IPS-NIHi7 (cell line): Measurements from ENCODE around the gene CACNG6.
A peak's percentile ranks its signal among the peaks of the same experiment; 100 is the strongest.

Experiments used
- DNase-seq: peaks from one replicate; pipeline ENCODE4 v3.0.0; 2012; ENCODE audit warnings: mixed read lengths; ENCODE audit errors: extremely low spot score

CACNG6 gene

DNA sequence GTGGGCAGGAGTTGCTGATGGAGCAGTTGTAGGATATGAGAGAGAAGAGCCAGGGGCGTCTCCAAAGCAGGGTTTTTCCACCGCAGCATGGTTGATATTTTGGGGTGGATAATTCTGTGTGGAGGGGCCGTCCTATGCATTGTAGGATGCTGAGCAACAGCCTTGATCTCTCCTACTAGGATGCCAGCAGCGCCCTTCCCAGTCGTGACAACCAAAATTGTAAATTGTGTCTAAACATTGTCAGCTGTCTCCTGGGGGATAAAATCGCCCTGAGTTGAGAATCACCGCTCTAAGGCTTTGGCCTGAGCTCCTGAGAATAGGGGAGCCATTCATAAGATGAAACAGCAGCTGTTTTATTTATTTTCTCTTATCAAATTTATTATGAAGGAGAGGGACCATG lies 24.5 kb upstream of the CACNG6 start:
- no peak for DNase-seq

DNA sequence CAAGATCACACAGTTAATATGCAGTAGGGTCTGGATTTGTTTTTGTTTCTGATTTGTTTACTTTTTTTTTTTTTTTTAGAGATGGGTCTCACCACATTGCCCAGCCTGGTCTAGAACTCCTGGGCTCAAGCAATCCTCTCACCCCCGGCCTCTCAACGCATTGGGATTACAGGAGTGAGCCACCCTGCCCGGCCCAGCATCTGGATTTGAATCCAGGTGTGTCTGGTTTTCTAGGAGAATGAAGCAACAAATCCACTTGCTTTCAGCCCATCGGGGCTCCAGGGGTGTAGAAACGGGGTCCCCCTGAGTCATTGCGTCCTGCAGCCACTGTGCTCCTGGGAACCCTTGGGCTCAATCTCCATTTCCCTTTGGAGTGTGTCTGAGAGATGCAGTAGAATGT lies 22.1 kb upstream of the CACNG6 start:
- DNase-seq = no peak

DNA sequence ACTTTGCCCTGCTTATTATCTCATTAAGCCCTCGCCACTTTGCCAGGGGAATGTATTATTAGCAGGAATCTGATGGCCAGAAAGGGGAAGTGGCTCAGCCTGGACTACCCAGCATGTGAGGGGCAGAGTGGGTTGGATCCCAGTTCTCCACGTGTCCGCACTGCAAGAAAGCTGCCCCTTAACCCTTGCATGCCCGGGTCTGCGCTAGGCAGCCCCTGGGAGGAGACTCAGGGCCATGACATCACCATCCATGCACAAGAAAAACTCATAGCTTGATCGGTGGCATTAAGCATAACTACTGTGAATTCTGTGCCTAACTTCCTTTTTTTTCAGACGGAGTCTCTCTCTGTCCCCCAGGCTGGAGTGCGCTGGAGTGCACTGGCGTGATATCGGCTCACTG lies 19.8 kb upstream of the CACNG6 start:
- no peak for DNase-seq

DNA sequence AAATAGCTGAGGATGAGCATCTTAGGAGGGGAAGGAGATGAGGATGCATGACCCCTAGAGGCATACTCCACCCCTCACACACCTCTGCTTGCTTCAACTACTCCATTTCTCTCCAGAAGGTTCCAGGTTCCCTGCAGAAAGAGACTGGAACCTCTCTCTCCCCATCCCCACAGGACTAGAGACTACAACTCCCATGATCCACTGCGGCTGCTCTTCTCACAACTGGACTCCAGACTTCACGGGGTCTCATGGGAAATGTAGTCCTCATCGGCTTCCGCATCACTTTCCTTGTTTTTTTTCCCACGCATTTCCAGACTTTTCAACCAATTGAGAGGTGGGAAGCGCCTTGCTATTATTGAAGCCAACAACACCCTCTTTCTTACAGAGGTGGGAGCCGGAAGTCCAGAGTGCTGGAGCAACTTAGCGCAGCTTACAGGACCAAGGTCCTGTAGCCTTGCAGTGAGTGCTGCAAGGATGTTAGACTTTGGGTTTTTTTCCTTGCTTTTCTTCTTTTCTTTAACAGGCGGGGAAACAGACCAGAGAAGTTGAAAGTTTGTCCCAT lies 13.9 kb upstream of the CACNG6 start:
- DNase-seq = peak; percentile 80

DNA sequence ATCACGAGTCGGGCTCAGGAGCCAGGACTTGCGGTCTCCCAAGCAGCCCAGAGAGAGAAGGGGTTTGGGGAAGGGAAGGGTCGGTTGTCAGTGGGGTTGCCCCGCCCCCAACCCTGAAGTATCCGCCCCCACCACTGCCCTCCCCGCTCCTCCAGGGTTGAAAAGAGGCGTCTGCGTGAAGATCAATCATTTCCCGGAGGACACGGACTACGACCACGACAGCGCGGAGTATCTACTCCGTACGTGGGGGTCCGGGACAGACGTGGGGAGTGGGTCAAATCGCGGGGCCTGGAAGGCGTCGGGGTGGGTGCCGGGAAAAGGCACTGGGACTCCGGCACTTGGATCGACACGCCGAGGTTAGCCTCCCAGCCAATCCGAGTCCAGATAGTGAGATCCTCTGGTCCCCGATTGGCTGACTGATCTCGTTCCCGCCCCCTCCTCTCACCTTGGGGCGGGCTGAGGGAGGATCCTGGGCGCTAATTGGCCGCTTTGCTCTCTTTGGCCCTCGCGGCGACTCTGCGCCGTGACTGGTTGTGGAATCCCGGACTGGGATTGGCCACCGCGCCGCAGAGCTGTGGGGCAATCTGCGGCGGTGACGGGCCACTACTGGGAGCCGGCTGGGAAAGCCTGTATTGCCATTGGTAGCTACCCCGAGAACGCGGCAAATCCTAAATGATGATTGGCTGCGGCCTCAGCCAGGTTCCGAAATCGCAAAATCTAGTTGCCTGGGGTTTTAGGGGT lies 13.3 kb upstream of the CACNG6 start:
- DNase-seq = peak; percentile 93

DNA sequence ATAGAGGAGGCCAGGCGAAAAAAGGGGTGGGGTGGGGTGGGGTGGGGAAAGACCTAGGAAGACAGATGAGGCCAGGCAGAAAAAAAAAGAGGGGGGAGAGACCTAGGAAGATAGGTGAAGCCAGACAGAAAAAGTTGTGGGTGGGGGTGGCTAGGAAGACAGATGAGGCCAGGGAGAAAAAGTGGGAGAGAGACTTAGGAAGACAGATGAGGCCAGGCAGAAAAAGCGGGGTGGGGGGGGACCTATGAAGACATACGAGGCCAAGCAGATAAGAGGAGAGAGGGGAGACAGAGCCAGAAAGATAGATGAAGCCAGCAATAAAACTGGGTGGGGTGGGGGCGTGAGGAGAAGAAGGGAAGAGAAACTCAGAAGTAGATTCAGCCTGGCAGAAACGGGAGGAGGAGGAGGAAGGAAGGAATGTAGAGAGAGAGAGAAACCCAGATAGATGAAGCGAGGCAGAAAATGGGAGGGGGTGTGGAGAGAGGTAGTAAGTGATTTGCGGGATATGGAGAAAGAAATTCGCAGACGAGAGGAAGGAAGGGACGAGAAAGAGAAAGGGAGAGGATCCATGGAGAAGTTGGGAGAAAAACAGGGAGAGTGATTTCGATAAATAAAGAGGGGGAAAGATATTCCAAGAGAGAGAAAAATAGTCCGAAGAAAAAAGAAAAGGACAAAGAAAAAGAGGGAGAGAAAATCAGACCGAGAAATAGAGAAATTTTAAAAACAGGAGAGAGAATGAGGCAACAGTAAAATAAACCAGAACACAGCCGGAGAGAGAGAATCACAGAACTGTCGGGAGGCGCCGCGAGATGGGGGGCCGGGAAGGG lies 12.2 kb upstream of the CACNG6 start:
- no peak for DNase-seq

DNA sequence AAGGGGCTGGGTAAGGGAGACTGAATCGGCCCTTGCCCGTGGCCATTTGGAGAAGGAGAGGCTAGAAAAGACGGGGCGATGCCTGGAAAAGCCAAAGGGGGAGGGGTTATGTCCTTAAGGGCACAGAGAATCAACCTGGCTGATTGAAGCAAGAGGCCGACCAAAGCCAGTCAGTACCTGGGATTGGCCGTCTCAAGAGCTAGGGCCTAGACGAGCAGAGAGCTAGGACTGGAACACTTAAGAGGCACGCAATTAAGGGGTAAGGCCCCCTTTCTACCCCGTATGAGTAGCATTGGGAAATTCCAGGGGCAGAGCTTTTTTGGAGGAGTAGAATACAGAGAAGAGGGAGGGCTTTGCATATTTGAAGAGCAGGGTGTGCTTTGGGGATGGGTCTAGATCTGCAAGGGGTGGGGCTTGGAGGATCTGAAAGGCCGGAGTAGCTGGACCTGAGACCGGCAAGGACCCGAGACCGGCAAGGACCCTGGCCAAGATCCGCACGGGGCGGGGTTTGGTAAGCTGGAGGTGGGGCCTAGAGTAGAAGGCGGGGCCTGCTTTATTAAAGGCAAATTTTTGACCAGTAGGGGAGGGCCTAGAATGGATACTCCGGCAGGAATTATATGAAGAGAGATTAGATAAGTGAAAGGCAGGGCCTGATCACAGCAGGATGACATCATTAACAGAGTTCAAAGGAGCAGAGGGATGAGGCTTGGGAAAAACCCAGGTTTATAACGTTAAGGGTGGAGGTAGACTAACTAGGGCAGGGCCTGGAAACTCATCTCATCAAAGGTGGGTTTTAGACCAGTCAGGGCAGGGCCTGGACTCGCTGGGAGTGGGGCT lies 10.7 kb upstream of the CACNG6 start:
- DNase-seq = peak; percentile 78

DNA sequence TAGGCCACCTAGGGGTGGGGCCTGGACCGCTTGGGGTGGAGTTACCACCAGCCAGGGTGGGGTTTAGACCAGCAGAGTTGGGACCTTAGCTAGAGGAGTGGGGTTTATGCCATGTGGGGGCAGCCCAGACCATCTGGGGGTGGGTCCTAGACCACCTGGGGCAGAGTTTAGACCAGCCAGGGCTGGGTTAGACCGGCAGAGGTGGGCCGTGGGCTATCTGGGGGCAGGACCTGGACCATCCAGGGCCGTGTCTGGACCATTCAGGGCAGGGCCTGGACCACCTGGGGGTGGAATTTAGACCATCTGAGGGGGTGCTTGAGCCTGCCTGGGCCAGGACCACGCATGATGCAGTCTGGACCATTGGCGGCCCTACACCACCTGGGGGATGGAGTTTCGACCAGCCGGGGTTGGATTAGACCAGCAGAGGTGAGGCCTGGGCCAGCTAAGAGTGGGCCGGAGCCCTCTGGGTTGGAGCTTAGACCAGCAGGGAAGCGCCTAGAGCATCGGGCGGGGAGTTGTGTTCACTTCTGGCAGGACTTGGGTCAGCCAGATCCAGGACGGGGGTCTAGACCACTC lies 10.0 kb upstream of the CACNG6 start:
- DNase-seq = no peak

DNA sequence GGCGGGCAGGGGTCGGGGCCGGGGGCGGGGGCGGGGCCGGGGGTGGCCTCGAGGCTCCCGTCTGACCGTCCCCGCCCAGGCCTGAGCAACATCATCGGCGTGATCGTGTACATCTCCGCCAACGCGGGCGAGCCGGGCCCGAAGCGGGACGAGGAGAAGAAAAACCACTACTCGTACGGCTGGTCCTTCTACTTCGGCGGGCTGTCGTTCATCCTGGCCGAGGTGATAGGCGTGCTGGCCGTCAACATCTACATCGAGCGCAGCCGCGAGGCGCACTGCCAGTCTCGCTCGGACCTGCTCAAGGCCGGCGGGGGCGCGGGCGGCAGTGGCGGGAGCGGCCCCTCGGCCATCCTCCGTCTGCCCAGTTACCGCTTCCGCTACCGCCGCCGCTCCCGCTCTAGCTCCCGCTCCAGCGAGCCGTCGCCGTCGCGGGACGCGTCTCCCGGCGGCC lies 9.4 kb upstream of the CACNG6 start:
- DNase-seq = peak; percentile 57

DNA sequence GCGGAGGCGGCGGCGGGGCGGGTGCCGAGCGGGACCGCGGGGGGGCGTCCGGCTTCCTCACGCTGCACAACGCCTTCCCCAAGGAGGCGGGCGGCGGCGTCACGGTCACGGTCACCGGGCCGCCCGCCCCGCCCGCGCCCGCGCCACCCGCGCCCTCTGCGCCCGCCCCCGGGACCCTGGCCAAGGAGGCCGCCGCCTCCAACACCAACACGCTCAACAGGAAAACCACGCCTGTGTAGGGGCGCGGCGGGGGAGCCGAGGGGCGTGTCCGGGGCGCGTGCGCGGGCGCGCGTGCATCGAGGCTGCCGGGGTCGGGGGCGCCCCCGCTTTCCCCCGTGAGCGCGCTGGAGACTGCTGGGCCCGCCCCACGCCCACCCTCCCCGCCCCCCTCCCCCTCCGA lies 8.8 kb upstream of the CACNG6 start:
- DNase-seq = peak; percentile 39

DNA sequence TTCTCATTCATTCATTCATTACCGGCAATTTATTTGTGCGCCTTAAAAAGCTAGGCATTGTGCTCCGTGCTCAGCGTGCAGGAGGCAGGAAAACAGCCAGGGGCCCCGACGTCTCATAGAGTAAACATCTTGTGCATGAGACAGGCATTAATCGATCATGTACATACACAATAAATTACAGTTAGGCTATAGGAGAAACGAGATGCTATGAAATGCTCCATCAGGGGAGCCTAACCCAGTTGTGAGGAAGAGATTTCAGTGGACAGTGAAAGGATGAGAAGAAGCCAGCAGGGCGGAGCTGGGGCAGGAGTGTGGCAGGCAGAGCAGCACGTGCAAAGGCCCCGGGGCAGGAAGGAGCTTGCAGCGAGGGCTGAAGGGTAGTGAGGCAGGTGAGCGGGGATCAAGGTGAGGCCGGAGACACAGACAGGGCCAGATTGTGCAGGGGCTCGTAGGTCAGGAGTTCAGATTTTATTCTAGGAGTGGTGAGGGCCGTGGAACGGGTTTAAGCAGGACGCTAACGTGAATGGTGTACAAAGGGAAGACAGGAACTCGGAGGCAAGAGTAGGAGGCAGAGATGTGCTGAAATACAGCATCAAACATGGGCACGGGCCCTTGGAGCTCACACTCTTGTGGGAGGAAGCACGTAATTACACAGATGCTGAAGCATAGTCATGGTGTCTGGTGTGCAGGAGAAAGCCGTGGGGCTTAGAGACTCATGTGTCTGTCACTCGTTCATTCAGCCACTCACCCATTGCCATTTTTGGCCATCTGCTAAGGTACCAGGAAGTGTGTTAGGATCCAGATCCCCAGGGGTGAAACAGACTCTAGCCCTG lies 7.8 kb upstream of the CACNG6 start:
- DNase-seq = no peak

DNA sequence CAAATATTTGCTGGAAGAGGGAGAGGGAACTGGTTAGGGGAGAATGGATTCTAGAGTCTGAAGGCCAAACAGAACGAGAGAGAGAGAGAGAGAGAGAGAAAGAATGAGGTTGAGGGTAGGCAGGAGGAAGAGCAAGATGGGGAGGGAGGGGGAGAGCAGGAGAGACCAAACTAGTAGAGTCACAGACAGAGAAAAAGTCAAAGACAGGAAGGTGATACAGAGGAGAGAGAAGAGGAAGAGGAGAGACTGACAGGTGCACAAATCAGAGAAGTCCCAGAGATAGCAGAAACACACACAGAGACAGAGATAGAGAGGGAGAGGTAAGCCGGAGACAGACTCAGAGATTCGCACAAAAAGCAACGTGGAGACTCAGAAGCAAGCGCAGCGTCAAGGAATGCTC lies 5.6 kb upstream of the CACNG6 start:
- DNase-seq = no peak

DNA sequence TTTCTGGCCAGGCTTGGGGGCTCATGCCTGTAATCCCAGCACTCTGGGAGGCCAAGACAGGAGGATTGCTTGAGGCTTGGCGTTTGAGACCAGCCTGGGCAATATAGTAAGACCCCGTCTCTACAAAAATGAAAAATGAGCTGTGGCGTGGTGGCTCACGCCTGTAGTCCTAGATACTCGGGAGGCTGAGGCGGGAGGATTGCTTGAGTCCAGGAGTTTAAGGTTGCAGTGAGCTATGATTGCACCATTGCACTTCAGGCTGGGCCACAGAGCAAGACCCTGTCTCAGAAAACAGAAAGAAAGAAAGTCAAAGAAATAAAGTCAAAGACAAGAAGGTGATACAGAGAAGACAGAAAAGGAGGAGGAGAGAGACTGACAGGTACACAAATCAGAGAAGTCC lies 2.5 kb upstream of the CACNG6 start:
- no peak for DNase-seq

DNA sequence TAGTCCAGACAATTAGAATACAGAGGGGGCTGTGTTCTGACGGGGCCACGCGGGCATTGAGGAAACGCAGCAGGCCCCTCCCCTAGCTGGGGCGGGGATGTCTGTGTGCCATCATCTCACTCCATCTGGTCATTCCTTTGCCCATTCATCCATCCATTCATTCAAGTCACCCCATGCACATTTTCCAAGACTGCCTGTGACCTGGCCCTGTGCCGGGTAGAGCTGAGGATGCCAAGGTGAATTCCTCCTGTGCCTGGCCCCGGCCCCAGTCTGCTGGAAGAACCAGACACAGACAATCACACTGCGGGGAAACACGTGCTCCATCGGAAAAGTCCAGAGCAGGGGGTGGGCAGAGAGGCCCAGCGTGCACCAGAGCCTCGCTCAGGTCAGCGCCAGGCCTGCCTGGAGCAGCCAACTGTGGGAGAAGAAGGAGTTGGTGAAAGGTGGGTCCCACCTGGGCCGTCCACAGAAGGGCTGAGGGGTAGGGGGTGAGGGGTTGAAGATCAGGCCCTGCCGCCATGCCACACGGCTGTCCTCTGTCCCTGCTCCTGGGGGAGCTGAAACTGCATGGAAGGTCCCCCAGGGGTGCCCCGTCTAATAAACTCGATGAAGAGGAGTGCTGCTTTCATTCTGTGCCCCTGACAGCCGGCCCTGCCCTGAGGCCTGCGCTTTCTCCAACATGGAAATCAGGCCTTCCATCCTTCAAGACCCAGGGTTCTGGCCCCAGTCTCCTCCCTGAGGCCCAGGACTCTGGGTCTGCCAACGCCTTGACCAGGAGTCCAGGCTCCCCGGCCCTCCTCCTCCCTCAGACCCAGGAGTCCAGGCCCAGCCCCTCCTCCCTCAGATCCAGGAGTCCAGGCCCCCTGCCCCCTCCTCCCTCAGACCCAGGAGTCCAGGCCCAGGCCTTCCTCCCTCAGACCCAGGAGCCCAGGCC lies 1.6 kb upstream of the CACNG6 start:
- no peak for DNase-seq

DNA sequence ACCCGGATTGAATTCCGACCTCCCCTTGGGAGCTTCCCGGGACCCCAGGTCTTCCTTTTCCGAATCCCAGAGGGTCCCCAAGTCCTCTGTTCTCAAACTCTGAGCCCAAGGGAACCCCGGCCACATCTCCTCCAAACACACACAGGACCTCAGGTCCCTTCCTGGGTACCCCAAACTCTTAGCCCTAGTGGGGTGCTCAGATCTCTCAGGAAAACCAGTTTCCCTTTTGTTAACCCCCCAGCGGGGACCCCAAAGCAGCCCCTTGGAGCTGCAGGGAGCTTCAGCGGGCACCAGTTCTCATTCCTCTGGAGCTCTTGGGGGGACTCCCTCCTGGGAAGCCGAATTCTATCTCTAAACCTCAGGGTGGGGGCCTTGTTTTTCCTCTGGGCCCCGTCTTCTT lies 774 bp downstream of the CACNG6 start:
- no peak for DNase-seq

DNA sequence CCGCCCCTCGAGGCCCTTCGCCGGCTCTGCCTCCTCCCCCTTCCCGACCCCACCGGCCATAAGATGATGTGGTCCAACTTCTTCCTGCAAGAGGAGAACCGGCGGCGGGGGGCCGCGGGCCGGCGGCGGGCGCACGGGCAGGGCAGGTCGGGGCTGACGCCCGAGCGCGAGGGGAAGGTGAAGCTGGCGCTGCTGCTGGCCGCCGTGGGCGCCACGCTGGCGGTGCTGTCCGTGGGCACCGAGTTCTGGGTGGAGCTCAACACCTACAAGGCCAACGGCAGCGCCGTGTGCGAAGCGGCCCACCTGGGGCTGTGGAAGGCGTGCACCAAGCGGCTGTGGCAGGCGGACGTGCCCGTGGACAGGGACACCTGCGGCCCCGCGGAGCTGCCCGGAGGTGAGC lies 1.4 kb downstream of the CACNG6 start:
- DNase-seq = no peak

DNA sequence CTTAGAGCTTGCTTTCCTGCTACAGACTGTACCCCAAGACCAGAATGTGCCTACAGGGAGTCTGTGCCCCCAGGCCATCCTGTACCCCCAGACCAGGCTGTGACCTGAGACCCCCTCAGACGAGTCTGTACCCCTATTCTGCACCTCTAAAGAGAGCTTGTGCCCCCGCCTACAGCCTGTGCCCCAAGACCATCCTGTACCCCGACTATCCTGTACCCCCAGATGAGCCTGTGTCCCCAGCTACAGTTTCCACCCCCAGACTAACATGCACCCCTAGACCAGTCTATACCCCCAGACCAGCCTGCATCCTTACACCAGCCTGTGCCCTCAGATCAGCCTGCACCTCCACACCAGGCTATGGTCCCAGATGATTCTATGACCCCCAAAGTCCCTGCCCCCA lies 2.0 kb downstream of the CACNG6 start:
- no peak for DNase-seq

DNA sequence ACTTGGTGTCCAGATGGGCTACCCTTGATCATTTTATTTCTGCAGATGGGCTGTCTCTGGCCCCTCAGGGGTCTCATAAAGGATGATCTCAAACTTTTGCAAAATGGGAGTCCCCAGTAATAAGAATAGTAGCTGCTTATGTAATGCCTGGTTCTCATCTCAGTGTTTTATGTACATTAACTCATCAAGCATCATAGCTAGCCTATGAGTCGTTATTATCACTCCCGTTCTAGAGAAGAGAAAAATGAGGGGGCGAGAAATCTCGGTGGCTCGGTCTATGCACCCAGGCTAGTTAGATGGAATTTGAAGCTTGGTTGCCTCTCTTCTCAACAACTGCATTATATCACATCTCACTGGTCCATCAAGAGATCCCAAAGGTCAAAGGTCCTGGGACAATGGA lies 3.4 kb downstream of the CACNG6 start:
- DNase-seq = no peak

DNA sequence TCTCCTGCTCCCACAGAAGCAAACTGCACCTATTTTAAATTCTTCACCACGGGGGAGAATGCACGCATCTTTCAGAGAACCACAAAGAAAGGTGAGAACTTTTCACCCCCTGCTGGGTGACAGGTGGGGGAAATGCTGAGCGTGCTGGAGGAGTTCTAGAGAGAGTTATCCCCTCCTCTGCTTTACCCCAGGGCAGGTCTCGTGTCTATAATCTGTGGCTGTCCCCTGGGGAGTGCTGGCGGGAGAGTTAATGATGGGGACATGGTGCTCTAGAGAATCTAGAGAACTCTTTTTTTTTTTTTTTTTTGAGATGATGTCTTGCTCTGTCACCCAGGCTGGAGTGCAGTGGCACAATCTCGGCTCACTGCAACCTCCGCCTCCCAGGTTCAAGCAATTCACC lies 6.8 kb downstream of the CACNG6 start:
- no peak for DNase-seq

DNA sequence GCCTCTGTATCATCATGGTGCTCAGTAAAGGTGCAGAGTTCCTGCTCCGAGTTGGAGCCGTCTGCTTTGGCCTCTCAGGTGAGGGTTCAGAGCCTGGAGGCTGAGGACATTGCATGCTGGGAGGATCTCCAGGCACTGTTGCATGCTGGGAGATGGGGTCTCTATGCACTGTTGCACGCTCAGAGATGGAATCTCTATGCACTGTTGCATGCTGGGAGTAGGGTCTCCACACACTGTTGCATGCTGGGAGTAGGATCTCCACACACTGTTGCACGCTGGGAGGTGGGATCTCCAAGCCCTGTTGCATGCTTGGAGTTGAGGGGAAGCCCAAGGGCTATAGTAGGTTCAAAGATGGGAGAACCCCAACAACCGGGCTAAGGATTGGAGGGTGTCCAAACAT lies 8.3 kb downstream of the CACNG6 start:
- DNase-seq = no peak
